HCT116 (cell line): ENCODE data around the gene SARS1. TPM values are rescaled to one million over a fixed set of nuclear protein-coding genes. Genes with fewer than 3 reads are reported as not detected.

Experiments used
- ATAC-seq: fragments of 200-7000 bp; cut with Tn5 transposase; 2 replicates; pipeline ENCODE4 v1.9.1; 2020; ENCODE audit warnings: mild to moderate bottlenecking, moderate library complexity
- BruUV-seq: library from RNA; stranded (reverse); fragments of 400-500 nt; replicated peaks from 2 replicates; lab custom pipeline; 2021; lab: Mats Ljungman, UMichigan
- CTCF ChIA-PET: fragments of 300-600 bp; sonication (Branson Sonifier 250); formaldehyde crosslinking; loops from one replicate; lab custom pipeline; 2021; ENCODE audit warnings: antibody characterized with exemption; lab: Charles Lee
- POLR2A ChIA-PET: fragments of 300-600, 350-600 bp; sonication (Branson Sonifier 250); formaldehyde crosslinking; loops from one replicate; lab custom pipeline; 2021; ENCODE audit warnings: antibody characterized with exemption; lab: Charles Lee
- RAD21 ChIA-PET, 2 experiments: fragments of 300-600 bp; sonication (Branson Sonifier 250); formaldehyde crosslinking; loops; one replicate each; lab custom pipeline; 2023; ENCODE audit warnings: low total read pairs in 2 of 2; ENCODE audit not compliant: uncharacterized antibody in 2 of 2, unreplicated experiment in 2 of 2, low non-redundant PET in 1 of 2; lab: Charles Lee
- DNase-seq: peaks from one replicate; pipeline ENCODE4 v3.0.0-alpha.2; 2010; ENCODE audit warnings: low read depth, low spot score
- H2AFZ ChIP-seq: fragments of 200-600 bp; shearing (Covaris generic), sonication (generic); 2 replicates; pipeline ENCODE4 v1.6.1; 2017; ENCODE audit warnings: low read depth, mixed run types, mixed read lengths, antibody characterized with exemption, low read length; ENCODE audit not compliant: poor library complexity, severe bottlenecking
- H3K27ac ChIP-seq: 2 replicates; pipeline ENCODE4 v1.5.1; 2012; ENCODE audit warnings: low read depth, low read length
- H3K27me3 ChIP-seq: fragments of 200-600 bp; sonication (generic); 2 replicates; pipeline ENCODE4 v1.6.1; 2016; ENCODE audit warnings: mixed run types, low read length, mixed read lengths; ENCODE audit not compliant: insufficient read depth
- H3K36me3 ChIP-seq, 2 experiments: fragments of 200-500 bp in 1 of 2; fragments of 200-600 bp in 1 of 2; sonication (Bioruptor generic) in 1 of 2; sonication (generic) in 1 of 2; 2 replicates each; pipeline versions ENCODE4 v1.5.1 to v1.6.1; 2014 to 2016; ENCODE audit warnings: low read length in 2 of 2, inconsistent platforms in 1 of 2, mixed read lengths in 1 of 2, mixed run types in 1 of 2; ENCODE audit not compliant: insufficient read depth in 2 of 2, control insufficient read depth in 1 of 2
- H3K4me1 ChIP-seq, 2 experiments: fragments of 200-600 bp in 1 of 2; sonication (generic) in 1 of 2; 2 replicates each; pipeline versions ENCODE4 v1.5.1 to v1.6.1; 2012 to 2017; ENCODE audit warnings: low read length in 2 of 2, inconsistent platforms in 1 of 2, mild to moderate bottlenecking in 1 of 2, mixed read lengths in 1 of 2, mixed run types in 1 of 2, moderate library complexity in 1 of 2; ENCODE audit not compliant: insufficient read depth in 2 of 2, control insufficient read depth in 1 of 2
- H3K4me2 ChIP-seq: fragments of 200-600 bp; sonication (generic); 2 replicates; pipeline ENCODE4 v1.6.1; 2017; ENCODE audit warnings: mixed run types, low read length, mixed read lengths
- H3K4me3 ChIP-seq, 2 experiments: fragments of 200-600 bp in 1 of 2; sonication (generic) in 1 of 2; replicated peaks in 1 of 2; 2 replicates each; pipeline ENCODE4 v1.5.1; 2011 to 2016; ENCODE audit warnings: low read length in 2 of 2, control low read depth in 1 of 2, low read depth in 1 of 2, mild to moderate bottlenecking in 1 of 2, mixed read lengths in 1 of 2, mixed run types in 1 of 2
- H3K79me2 ChIP-seq: fragments of 200-600 bp; sonication (generic); 2 replicates; pipeline ENCODE4 v1.6.1; 2017; ENCODE audit warnings: mild to moderate bottlenecking, mixed run types, low read length, moderate library complexity, mixed read lengths; ENCODE audit not compliant: insufficient read depth
- H3K9ac ChIP-seq: fragments of 200-600 bp; sonication (generic); 2 replicates; pipeline ENCODE4 v1.6.1; 2016; ENCODE audit warnings: low read length, mixed read lengths
- H3K9me2 ChIP-seq: fragments of 200-600 bp; sonication (generic), shearing (Covaris generic); 2 replicates; pipeline ENCODE4 v1.6.1; 2017; ENCODE audit warnings: mixed run types, mild to moderate bottlenecking, moderate library complexity; ENCODE audit not compliant: insufficient read depth
- H3K9me3 ChIP-seq, 2 experiments: fragments of 200-500 bp in 1 of 2; fragments of 200-600 bp in 1 of 2; sonication (Bioruptor generic) in 1 of 2; sonication (generic) in 1 of 2; 2 replicates each; pipeline ENCODE4 v1.6.1; 2014 to 2017; ENCODE audit warnings: low read length in 2 of 2, mixed read lengths in 2 of 2, inconsistent platforms in 1 of 2, low read depth in 1 of 2, mild to moderate bottlenecking in 1 of 2, mixed run types in 1 of 2, moderate library complexity in 1 of 2; ENCODE audit not compliant: control insufficient read depth in 1 of 2, insufficient read depth in 1 of 2
- H4K20me1 ChIP-seq: fragments of 200-600 bp; sonication (generic), shearing (Covaris generic); 2 replicates; pipeline ENCODE4 v1.6.1; 2017; ENCODE audit warnings: mixed run types, mild to moderate bottlenecking, moderate library complexity; ENCODE audit not compliant: insufficient read depth
- ATF3 ChIP-seq: IDR thresholded peaks from 2 replicates; pipeline ENCODE4 v1.6.1; 2012
- EGR1 ChIP-seq: IDR thresholded peaks from 2 replicates; pipeline ENCODE4 v1.6.1; 2012; ENCODE audit warnings: low read depth
- ELF1 ChIP-seq: IDR thresholded peaks from 2 replicates; pipeline ENCODE4 v1.6.1; 2012; ENCODE audit warnings: low read depth, borderline replicate concordance
- EZH2 ChIP-seq: fragments of 200-600 bp; sonication (generic); IDR thresholded peaks from 2 replicates; pipeline ENCODE4 v1.6.1; 2017; ENCODE audit warnings: antibody characterized with exemption, mixed run types
- EZH2phosphoT487 ChIP-seq: fragments of 200-600 bp; IDR thresholded peaks from 2 replicates; pipeline ENCODE4 v1.6.1; 2018; ENCODE audit warnings: antibody characterized with exemption, borderline replicate concordance
- JUND ChIP-seq: IDR thresholded peaks from 2 replicates; pipeline ENCODE4 v1.6.1; 2012
- MAX ChIP-seq: IDR thresholded peaks from 2 replicates; pipeline ENCODE4 v1.6.1; 2012
- POLR2A ChIP-seq: IDR thresholded peaks from 2 replicates; pipeline ENCODE4 v1.7.0; 2011; ENCODE audit warnings: borderline replicate concordance; ENCODE audit not compliant: insufficient read depth, insufficient read length; ENCODE audit errors: extremely low read depth
- POLR2AphosphoS5 ChIP-seq: IDR thresholded peaks from 2 replicates; pipeline ENCODE4 v1.6.1; 2011; ENCODE audit warnings: mild to moderate bottlenecking, low read depth, low read length, moderate library complexity
- REST ChIP-seq: IDR thresholded peaks from 2 replicates; pipeline ENCODE4 v1.6.1; 2012; ENCODE audit warnings: low read depth
- SIN3A ChIP-seq: IDR thresholded peaks from 2 replicates; pipeline ENCODE4 v1.6.1; 2012; ENCODE audit warnings: low read depth
- SP1 ChIP-seq: IDR thresholded peaks from 2 replicates; pipeline ENCODE4 v1.6.1; 2012; ENCODE audit warnings: low read depth
- YY1 ChIP-seq: IDR thresholded peaks from 2 replicates; pipeline ENCODE4 v1.6.1; 2011; ENCODE audit warnings: low read length, low read depth, moderate library complexity, mild to moderate bottlenecking; ENCODE audit not compliant: insufficient replicate concordance; ENCODE audit errors: extremely low read depth
- ZBTB33 ChIP-seq: IDR thresholded peaks from 2 replicates; pipeline ENCODE4 v1.6.1; 2011; ENCODE audit warnings: mild to moderate bottlenecking, low read length, moderate library complexity; ENCODE audit not compliant: insufficient replicate concordance; ENCODE audit errors: extremely low read depth
- ZFX ChIP-seq: fragments of 450-650 bp; IDR thresholded peaks from 2 replicates; pipeline ENCODE4 v1.6.1; 2017
- intact Hi-C: fragments of 100-400 bp; cut with micrococcal nuclease; formaldehyde crosslinking; loops from 2 replicates; pipeline ENCODE4 v1.10.0; 2022
- total RNA-seq: library from RNA; stranded (reverse); gene quantifications from one replicate; pipeline ENCODE4 v1.2.1, GENCODE V29; 2021; ENCODE audit not compliant: unreplicated experiment

SARS1 gene
- total RNA-seq, 1 experiment from 2014 or later: 206 TPM

- no peak for TF ChIP-seq REST
- TF ChIP-seq ATF3: no peak
- no peak for TF ChIP-seq JUND
- TF ChIP-seq SIN3A: no peak
Measured at GRCh38 chr1:109228167-109228566, 14.4 kb downstream of the SARS1 start (continued).

GRCh38 chr1:109229531-109230127 lies 15.9 kb downstream of the SARS1 start:
- Histone ChIP-seq H4K20me1 (no peaks in the 10 kb centered on the region), H3K9ac (no peak overlapping the region), H3K36me3 (peaks cover 31 to 40% of the 10 kb centered on the region in 2 experiments; a peak in 3 of 4 replicates), H3K4me1 (peaks cover 0 to 9% of the 10 kb centered on the region in 2 experiments; a peak in 1 of 4 replicates), H3K27ac (no peak overlapping the region), H3K4me3 (no peak overlapping the region), H3K79me2 (peaks cover 15% of the 10 kb centered on the region), H3K4me2 (no peak overlapping the region), H3K9me2 (no peaks in the 10 kb centered on the region), H2AFZ (no peak overlapping the region), H3K9me3 (no peaks in the 10 kb centered on the region), H3K27me3 (no peaks in the 10 kb centered on the region)
- ChIA-PET POLR2A (no interaction called here), CTCF (no interaction called here), RAD21 (no interaction called here)
- intact Hi-C loops: no loop called here
- TF ChIP-seq POLR2A: no peak
- TF ChIP-seq YY1: no peak
- TF ChIP-seq EZH2: no peak
- TF ChIP-seq EZH2phosphoT487: no peak
- no peak for TF ChIP-seq REST
- TF ChIP-seq MAX: no peak
- TF ChIP-seq ELF1: no peak
- TF ChIP-seq SP1: no peak
- TF ChIP-seq EGR1: no peak
- no peak for TF ChIP-seq ZFX
- TF ChIP-seq ZBTB33: no peak
- TF ChIP-seq POLR2AphosphoS5: no peak
- DNase-seq (no peak), ATAC-seq (no peak)
- BruUV-seq: no TSS peak
